GM19328 (cell line): ENCODE measurements around the gene TMEM59.
"Not testable (repeated sequence)": the region's sequence is repeated elsewhere in the genome, so short reads cannot be mapped to it uniquely, and the experiment has no call there.

Source experiments
- ATAC-seq: cut with Tn5 transposase; IDR thresholded peaks from one replicate; pipeline ENCODE4 v1.9.1; 2021; ENCODE audit warnings: mild to moderate bottlenecking, moderate library complexity; ENCODE audit not compliant: unreplicated experiment

TMEM59 gene

GRCh38 chr1:54052934-54053744 is at the start of gene TMEM59, which contains the start of gene TCEANC2:
Gene TMEM59, minus strand, starts transcription at chr1:54053204. Its CDS starts 16 bp downstream, at chr1:54053188.
Gene TCEANC2, plus strand, starts transcription at chr1:54053608. Its CDS starts 815 bp downstream, at chr1:54054423.
- peak; percentile 96 for ATAC-seq

- no peak for ATAC-seq
Measured at GRCh38 chr1:54100500-54100899, 47.5 kb upstream of the TMEM59 start.

GRCh38 chr1:54099061-54099610 is 46.1 kb upstream of the TMEM59 start:
- no peak for ATAC-seq

GRCh38 chr1:54096877-54097240 is 43.9 kb upstream of the TMEM59 start:
- ATAC-seq = no peak

- no peak for ATAC-seq
Measured at GRCh38 chr1:54096227-54096876, 43.3 kb upstream of the TMEM59 start.

- no peak for ATAC-seq
Measured at GRCh38 chr1:54095546-54096226, 42.7 kb upstream of the TMEM59 start.

- not testable (repeated sequence) for ATAC-seq
Measured at GRCh38 chr1:54094730-54095105, 41.7 kb upstream of the TMEM59 start.

GRCh38 chr1:54094001-54094729 is 41.2 kb upstream of the TMEM59 start:
- no peak for ATAC-seq

- ATAC-seq = no peak
Measured at GRCh38 chr1:54091666-54092065, 38.7 kb upstream of the TMEM59 start.

GRCh38 chr1:54088385-54088784 is 35.4 kb upstream of the TMEM59 start:
- ATAC-seq = no peak

- ATAC-seq = no peak
Measured at GRCh38 chr1:54086754-54087153, 33.8 kb upstream of the TMEM59 start.

GRCh38 chr1:54084794-54085193 is 31.8 kb upstream of the TMEM59 start:
- ATAC-seq = no peak

- no peak for ATAC-seq
Measured at GRCh38 chr1:54081306-54082270, 28.6 kb upstream of the TMEM59 start.

- no peak for ATAC-seq
Measured at GRCh38 chr1:54080598-54081049, 27.6 kb upstream of the TMEM59 start.

GRCh38 chr1:54077359-54077758 is 24.4 kb upstream of the TMEM59 start:
- ATAC-seq = no peak

- ATAC-seq = no peak
Measured at GRCh38 chr1:54070171-54070837, 17.3 kb upstream of the TMEM59 start.

- ATAC-seq = no peak
Measured at GRCh38 chr1:54069791-54070170, 16.8 kb upstream of the TMEM59 start.

- ATAC-seq = no peak
Measured at GRCh38 chr1:54064299-54064698, 11.3 kb upstream of the TMEM59 start.

- no peak for ATAC-seq
Measured at GRCh38 chr1:54054438-54054749, 1.4 kb upstream of the TMEM59 start.
